ENCODE results near the gene SARS1.

DNA sequence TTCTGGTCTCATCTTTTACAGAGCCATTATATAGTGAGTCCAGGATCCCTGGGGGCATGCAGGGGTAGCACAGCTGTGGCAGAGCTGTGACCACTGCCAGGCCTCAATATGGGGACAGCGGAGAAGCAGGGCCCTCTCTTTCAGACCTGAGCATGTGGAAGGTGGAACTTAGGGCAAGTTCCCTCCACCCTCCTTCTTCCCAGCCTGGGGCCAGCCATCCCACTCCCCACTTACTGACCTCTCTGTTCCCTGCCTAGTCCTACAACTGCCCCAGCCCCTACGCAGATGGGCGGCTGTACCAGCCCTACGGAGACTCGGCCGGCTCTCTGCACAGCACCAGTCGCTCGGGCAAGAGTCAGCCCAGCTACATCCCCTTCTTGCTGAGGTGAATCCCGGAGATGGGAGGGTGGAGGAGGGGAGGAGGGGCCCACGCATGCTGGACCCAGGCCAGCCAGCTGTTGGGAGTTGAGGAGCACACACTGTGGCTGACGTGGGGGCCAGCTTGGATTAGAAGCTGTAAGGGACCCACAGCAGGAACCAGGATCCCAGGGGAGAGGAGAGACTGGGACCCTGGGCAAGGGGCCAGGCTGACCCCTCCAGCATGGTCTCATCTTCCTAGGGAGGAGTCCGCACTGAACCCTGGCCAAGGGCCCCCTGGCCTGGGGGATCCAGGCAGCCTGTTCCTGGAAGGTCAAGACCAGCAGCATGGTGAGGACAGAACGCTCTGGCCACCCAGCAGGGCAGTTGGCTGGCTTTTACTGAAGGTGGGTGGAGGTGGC, 58.5 kb downstream of the SARS1 start:
- TF ChIP-seq, protein P1, sequence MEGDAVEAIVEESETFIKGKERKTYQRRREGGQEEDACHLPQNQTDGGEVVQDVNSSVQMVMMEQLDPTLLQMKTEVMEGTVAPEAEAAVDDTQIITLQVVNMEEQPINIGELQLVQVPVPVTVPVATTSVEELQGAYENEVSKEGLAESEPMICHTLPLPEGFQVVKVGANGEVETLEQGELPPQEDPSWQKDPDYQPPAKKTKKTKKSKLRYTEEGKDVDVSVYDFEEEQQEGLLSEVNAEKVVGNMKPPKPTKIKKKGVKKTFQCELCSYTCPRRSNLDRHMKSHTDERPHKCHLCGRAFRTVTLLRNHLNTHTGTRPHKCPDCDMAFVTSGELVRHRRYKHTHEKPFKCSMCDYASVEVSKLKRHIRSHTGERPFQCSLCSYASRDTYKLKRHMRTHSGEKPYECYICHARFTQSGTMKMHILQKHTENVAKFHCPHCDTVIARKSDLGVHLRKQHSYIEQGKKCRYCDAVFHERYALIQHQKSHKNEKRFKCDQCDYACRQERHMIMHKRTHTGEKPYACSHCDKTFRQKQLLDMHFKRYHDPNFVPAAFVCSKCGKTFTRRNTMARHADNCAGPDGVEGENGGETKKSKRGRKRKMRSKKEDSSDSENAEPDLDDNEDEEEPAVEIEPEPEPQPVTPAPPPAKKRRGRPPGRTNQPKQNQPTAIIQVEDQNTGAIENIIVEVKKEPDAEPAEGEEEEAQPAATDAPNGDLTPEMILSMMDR (IDR thresholded peaks at IDR 0.05): no peak
- TF ChIP-seq POLR2A (IDR thresholded peaks at IDR 0.05): no peak

Data from esophagus squamous epithelium (tissue), 4 donors.